ENCODE measurements around the gene MTMR2.

MTMR2 gene

GRCh38 chr11:95917193-95918036, 6.5 kb downstream of the MTMR2 start:
- DNase-seq: no peak

GRCh38 chr11:95916049-95916448, 7.9 kb downstream of the MTMR2 start:
- DNase-seq: no peak

- no peak for DNase-seq
Measured at GRCh38 chr11:95915051-95915450, 8.9 kb downstream of the MTMR2 start.

GRCh38 chr11:95913830-95914615, 9.9 kb downstream of the MTMR2 start:
- no peak for DNase-seq

GRCh38 chr11:95912902-95913560, 10.9 kb downstream of the MTMR2 start:
- DNase-seq: no peak

- DNase-seq: no peak
Measured at GRCh38 chr11:95911369-95911759, 12.5 kb downstream of the MTMR2 start.

GRCh38 chr11:95910638-95911368, 13.1 kb downstream of the MTMR2 start:
- DNase-seq: no peak

- DNase-seq: no peak
Measured at GRCh38 chr11:95908826-95909225, 15.1 kb downstream of the MTMR2 start.

GRCh38 chr11:95907476-95907875, 16.4 kb downstream of the MTMR2 start:
- no peak for DNase-seq

GRCh38 chr11:95904009-95904650, 19.8 kb downstream of the MTMR2 start:
- DNase-seq: no peak

GRCh38 chr11:95898782-95899181, 25.1 kb downstream of the MTMR2 start:
- no peak for DNase-seq

GRCh38 chr11:95897731-95898130, 26.2 kb downstream of the MTMR2 start:
- DNase-seq: no peak

GRCh38 chr11:95895815-95896214, 28.1 kb downstream of the MTMR2 start:
- DNase-seq: no peak

- DNase-seq: no peak
Measured at GRCh38 chr11:95892892-95893570, 30.9 kb downstream of the MTMR2 start.

GRCh38 chr11:95892492-95892891, 31.4 kb downstream of the MTMR2 start:
- no peak for DNase-seq

- no peak for DNase-seq
Measured at GRCh38 chr11:95891423-95892170, 32.3 kb downstream of the MTMR2 start.

GRCh38 chr11:95888852-95889251, 35.1 kb downstream of the MTMR2 start:
- no peak for DNase-seq

GRCh38 chr11:95888439-95888838, 35.5 kb downstream of the MTMR2 start:
- no peak for DNase-seq

GRCh38 chr11:95886462-95886861, 37.4 kb downstream of the MTMR2 start:
- DNase-seq: no peak

GRCh38 chr11:95884802-95885201, 39.1 kb downstream of the MTMR2 start:
- DNase-seq: no peak

- DNase-seq: no peak
Measured at GRCh38 chr11:95884376-95884775, 39.5 kb downstream of the MTMR2 start.
